MM.1S (cell line): ENCODE measurements around the gene DDOST.

ENCODE experiments used
- EZH2 ChIP-seq: fragments of 300-600 bp; sonication (generic); optimal IDR thresholded peaks from 2 replicates; pipeline ENCODE3; 2017; ENCODE audit warnings: low read depth, mild to moderate bottlenecking, antibody characterized with exemption, low read length, mixed read lengths
- TF ChIP-seq, protein P1 (sequence below): fragments of 300-600 bp; sonication (generic); IDR thresholded peaks from 2 replicates; pipeline ENCODE4 v1.5.1; 2016; ENCODE audit warnings: antibody characterized with exemption, low read length, mixed read lengths

DNA sequence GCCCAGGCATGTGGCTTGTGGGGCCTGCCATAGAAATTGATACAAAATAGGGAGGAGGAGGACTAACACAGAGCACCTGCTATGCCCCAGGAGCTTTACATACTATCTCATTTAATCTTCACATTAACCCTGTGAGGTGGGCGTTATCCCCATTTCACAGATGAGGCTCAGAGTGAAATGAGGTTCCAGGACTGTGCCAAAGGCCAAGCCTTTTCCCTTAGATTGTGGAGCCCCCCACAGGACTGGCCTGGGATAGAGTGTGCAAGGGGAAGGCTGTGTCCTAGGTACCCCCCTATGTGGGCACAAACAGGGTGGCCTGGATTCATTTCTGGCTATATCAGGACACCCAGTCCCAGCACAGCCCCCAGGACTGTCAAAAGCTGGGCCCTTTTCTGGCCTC lies 2.2 kb upstream of the DDOST start:
- TF ChIP-seq, protein P1, sequence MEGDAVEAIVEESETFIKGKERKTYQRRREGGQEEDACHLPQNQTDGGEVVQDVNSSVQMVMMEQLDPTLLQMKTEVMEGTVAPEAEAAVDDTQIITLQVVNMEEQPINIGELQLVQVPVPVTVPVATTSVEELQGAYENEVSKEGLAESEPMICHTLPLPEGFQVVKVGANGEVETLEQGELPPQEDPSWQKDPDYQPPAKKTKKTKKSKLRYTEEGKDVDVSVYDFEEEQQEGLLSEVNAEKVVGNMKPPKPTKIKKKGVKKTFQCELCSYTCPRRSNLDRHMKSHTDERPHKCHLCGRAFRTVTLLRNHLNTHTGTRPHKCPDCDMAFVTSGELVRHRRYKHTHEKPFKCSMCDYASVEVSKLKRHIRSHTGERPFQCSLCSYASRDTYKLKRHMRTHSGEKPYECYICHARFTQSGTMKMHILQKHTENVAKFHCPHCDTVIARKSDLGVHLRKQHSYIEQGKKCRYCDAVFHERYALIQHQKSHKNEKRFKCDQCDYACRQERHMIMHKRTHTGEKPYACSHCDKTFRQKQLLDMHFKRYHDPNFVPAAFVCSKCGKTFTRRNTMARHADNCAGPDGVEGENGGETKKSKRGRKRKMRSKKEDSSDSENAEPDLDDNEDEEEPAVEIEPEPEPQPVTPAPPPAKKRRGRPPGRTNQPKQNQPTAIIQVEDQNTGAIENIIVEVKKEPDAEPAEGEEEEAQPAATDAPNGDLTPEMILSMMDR = no peak
- TF ChIP-seq EZH2 = no peak
